ENCODE measurements around the gene ZNF277.

- TF ChIP-seq POLR2A (IDR thresholded peaks at IDR 0.05) (no peak), CTCF (IDR thresholded peaks at IDR 0.05) (no peak), EP300 (IDR thresholded peaks at IDR 0.05) (no peak)
Observed at GRCh38 chr7:112254156-112254555, 47.7 kb downstream of the ZNF277 start.

All from tibial nerve (tissue), 4 donors.